ENCODE data around the gene IL1A. TPM values are rescaled to one million over a fixed set of nuclear protein-coding genes. Genes with fewer than 3 reads are reported as not detected.

IL1A gene
- total RNA-seq, 1 donor from 2014 or later = 2.4 TPM

DNA sequence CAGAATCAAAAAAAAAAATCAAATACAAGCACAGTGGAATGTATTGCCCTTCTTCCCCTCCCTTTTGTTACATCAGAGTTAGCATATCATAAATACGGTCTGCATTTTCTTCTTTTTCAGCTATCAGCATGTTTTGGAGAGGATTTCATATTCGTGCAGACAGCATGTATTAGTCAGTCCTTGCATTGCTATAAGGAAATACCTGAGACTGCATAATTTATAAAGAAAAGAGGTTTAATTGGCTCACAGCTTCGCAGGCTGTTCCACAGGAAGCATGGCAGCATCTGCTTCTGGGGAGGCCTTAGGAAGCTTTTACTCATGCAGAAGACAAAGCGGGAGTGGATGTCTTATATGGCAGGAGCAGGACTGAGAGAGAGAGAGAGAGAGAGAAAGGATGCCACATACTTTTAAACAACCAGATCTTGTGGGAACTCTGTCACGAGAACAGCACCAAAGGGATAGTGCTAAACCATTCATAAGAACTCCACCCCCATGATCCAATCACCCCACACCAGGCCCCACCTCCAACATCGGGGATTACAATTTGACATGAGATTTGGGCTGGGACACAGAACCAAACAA is 43.4 kb upstream of the IL1A start:
- TF ChIP-seq CTCF (IDR thresholded peaks at IDR 0.05; ENCODE audit: insufficient read depth, low read length, poor library complexity, severe bottlenecking) = no peak
- Histone ChIP-seq H3K36me3 (ENCODE audit: control insufficient read depth, insufficient read depth, low read length) (no peaks in the 10 kb centered on the region), H3K27me3 (ENCODE audit: control insufficient read depth, insufficient read depth, low read length) (no peaks in the 10 kb centered on the region), H3K4me3 (ENCODE audit: low read depth, low read length) (no peak overlapping the region)
- no peak for DNase-seq (ENCODE audit: low read depth)

- H3K4me3 ChIP-seq (ENCODE audit: low read depth, low read length) = no peak overlapping the region
- H3K36me3 ChIP-seq (ENCODE audit: control insufficient read depth, insufficient read depth, low read length) = no peaks in the 10 kb centered on the region
- no peak for TF ChIP-seq CTCF (IDR thresholded peaks at IDR 0.05; ENCODE audit: insufficient read depth, low read length, poor library complexity, severe bottlenecking)
- no peaks in the 10 kb centered on the region for H3K27me3 ChIP-seq (ENCODE audit: control insufficient read depth, insufficient read depth, low read length)
- no peak for DNase-seq (ENCODE audit: low read depth)
Measured at GRCh38 chr2:112827009-112827408, 42.7 kb upstream of the IL1A start.

GRCh38 chr2:112825706-112826105 is 41.4 kb upstream of the IL1A start:
- H3K4me3 ChIP-seq (ENCODE audit: low read depth, low read length) = no peak overlapping the region
- no peak for DNase-seq (ENCODE audit: low read depth)
- no peaks in the 10 kb centered on the region for H3K36me3 ChIP-seq (ENCODE audit: control insufficient read depth, insufficient read depth, low read length)
- no peaks in the 10 kb centered on the region for H3K27me3 ChIP-seq (ENCODE audit: control insufficient read depth, insufficient read depth, low read length)
- no peak for TF ChIP-seq CTCF (IDR thresholded peaks at IDR 0.05; ENCODE audit: insufficient read depth, low read length, poor library complexity, severe bottlenecking)

DNA sequence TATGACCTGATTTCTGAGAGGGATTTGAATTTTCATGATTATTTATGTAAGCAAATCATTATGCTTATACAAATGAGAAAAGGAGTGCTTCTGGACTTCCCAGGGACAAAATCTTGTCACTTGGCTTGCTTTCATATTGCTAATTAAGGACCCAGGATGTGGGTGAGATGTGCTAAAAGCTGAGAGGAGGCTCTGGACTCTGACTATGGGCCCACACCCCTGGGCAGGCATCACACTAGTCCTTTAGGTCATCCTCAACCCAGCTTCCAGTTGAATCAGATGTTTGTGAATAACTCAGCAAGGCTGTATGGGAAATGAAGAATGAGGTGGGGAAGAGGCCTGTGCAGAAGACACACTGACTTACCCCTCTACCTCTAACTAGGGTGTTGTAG is 40.4 kb upstream of the IL1A start:
- TF ChIP-seq CTCF (IDR thresholded peaks at IDR 0.05; ENCODE audit: insufficient read depth, low read length, poor library complexity, severe bottlenecking) = no peak
- no peak for DNase-seq (ENCODE audit: low read depth)
- Histone ChIP-seq H3K27me3 (ENCODE audit: control insufficient read depth, insufficient read depth, low read length) (no peaks in the 10 kb centered on the region), H3K36me3 (ENCODE audit: control insufficient read depth, insufficient read depth, low read length) (no peaks in the 10 kb centered on the region), H3K4me3 (ENCODE audit: low read depth, low read length) (no peak overlapping the region)

GRCh38 chr2:112821682-112822081 is 37.4 kb upstream of the IL1A start:
- Histone ChIP-seq H3K36me3 (ENCODE audit: control insufficient read depth, insufficient read depth, low read length) (no peaks in the 10 kb centered on the region), H3K4me3 (ENCODE audit: low read depth, low read length) (no peak overlapping the region), H3K27me3 (ENCODE audit: control insufficient read depth, insufficient read depth, low read length) (no peaks in the 10 kb centered on the region)
- no peak for DNase-seq (ENCODE audit: low read depth)
- TF ChIP-seq CTCF (IDR thresholded peaks at IDR 0.05; ENCODE audit: insufficient read depth, low read length, poor library complexity, severe bottlenecking) = no peak

DNA sequence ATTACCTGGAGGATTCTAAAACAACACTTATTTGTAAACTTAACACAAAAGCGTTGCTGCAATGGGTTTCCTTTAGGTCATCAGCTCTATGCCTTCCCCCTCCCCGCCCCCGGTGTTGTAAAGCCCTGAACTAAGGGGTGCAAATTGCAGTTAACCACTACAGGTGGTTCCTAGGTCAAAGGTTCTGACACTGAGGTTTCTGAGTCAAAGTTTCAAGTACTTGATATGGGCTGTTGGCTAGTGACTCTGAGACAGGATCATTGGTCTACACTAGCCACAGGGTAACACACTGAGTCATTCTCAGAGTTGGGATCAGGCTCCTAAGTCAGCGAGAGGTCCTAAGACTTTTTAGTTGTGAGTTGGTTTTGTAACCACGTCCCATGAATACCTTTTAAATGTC is 36.8 kb upstream of the IL1A start:
- Histone ChIP-seq H3K36me3 (ENCODE audit: control insufficient read depth, insufficient read depth, low read length) (no peaks in the 10 kb centered on the region), H3K27me3 (ENCODE audit: control insufficient read depth, insufficient read depth, low read length) (no peaks in the 10 kb centered on the region), H3K4me3 (ENCODE audit: low read depth, low read length) (no peak overlapping the region)
- TF ChIP-seq CTCF (IDR thresholded peaks at IDR 0.05; ENCODE audit: insufficient read depth, low read length, poor library complexity, severe bottlenecking) = no peak
- DNase-seq (ENCODE audit: low read depth) = no peak

All from kidney epithelial cell (primary cell).